Ishikawa (cell line): ENCODE measurements around the gene FOXN1.

ENCODE experiments used
- CREB1 ChIP-seq: IDR thresholded peaks from 2 replicates; pipeline ENCODE4 v1.6.1; 2012; ENCODE audit warnings: low read depth
- EP300 ChIP-seq: IDR thresholded peaks from 2 replicates; pipeline ENCODE4 v1.6.1; 2012; ENCODE audit warnings: borderline replicate concordance
- FOXM1 ChIP-seq: IDR thresholded peaks from 2 replicates; pipeline ENCODE4 v1.6.1; 2012; ENCODE audit warnings: low read depth, borderline replicate concordance
- RAD21 ChIP-seq: IDR thresholded peaks from 2 replicates; pipeline ENCODE4 v1.6.1; 2012; ENCODE audit warnings: low read depth
- TAF1 ChIP-seq: IDR thresholded peaks from 2 replicates; pipeline ENCODE4 v1.6.1; 2012; ENCODE audit warnings: low read depth, mild to moderate bottlenecking
- TCF12 ChIP-seq: IDR thresholded peaks from 2 replicates; pipeline ENCODE4 v1.6.1; 2012; ENCODE audit warnings: low read depth
- TEAD4 ChIP-seq: IDR thresholded peaks from 2 replicates; pipeline ENCODE4 v1.6.1; 2012
- YY1 ChIP-seq: IDR thresholded peaks from 2 replicates; pipeline ENCODE4 v1.6.1; 2012; ENCODE audit warnings: low read depth
- ZBTB7A ChIP-seq: IDR thresholded peaks from 2 replicates; pipeline ENCODE4 v1.6.1; 2012; ENCODE audit warnings: low read depth
- TF ChIP-seq, protein P1 (sequence below): IDR thresholded peaks from 2 replicates; pipeline ENCODE4 v1.6.1; 2012
- TF ChIP-seq, protein P2 (sequence below): IDR thresholded peaks from 2 replicates; pipeline ENCODE4 v1.6.1; 2012; ENCODE audit warnings: low read depth, mild to moderate bottlenecking
- TF ChIP-seq, protein P3 (sequence below): IDR thresholded peaks from 2 replicates; pipeline ENCODE4 v1.6.1; 2012

DNA sequence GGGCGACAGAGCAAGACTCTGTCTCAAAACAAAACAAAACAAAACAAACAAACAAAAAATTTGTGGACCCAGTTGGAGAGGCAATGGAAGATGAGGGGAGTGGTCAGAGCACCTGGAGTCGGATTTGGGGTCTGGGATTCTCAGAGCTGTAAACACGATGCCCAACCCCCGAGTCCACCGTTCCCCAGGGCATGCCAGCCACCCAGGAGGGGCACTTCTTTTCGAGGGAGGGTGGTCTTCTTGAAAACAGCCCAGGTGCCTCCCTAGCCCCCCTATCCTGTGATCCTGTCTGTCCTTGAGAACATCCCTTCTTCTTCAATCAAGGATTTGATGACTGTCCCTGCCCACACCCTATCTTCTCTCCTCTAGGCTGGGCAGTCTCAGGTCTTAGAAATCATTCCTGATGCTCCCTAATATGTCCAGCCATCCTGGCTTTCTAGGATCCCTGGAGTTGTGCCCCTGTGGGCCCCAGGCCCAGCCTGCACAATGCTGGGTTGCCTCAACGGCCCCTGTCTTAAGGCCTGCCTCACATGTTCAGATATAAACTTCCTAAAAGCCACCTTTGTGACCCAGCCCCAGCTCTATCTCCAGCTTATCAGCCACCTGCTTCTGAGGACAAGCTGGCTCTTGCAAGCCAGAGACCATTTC is 35.8 kb upstream of the FOXN1 start:
- TF ChIP-seq TCF12 (no peak), EP300 (no peak), YY1 (no peak), RAD21 (no peak), CREB1 (no peak), FOXM1 (no peak), ZBTB7A (no peak), TEAD4 (no peak), TAF1 (no peak)
- TF ChIP-seq, protein P1, sequence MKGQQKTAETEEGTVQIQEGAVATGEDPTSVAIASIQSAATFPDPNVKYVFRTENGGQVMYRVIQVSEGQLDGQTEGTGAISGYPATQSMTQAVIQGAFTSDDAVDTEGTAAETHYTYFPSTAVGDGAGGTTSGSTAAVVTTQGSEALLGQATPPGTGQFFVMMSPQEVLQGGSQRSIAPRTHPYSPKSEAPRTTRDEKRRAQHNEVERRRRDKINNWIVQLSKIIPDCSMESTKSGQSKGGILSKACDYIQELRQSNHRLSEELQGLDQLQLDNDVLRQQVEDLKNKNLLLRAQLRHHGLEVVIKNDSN: no peak
- TF ChIP-seq, protein P2, sequence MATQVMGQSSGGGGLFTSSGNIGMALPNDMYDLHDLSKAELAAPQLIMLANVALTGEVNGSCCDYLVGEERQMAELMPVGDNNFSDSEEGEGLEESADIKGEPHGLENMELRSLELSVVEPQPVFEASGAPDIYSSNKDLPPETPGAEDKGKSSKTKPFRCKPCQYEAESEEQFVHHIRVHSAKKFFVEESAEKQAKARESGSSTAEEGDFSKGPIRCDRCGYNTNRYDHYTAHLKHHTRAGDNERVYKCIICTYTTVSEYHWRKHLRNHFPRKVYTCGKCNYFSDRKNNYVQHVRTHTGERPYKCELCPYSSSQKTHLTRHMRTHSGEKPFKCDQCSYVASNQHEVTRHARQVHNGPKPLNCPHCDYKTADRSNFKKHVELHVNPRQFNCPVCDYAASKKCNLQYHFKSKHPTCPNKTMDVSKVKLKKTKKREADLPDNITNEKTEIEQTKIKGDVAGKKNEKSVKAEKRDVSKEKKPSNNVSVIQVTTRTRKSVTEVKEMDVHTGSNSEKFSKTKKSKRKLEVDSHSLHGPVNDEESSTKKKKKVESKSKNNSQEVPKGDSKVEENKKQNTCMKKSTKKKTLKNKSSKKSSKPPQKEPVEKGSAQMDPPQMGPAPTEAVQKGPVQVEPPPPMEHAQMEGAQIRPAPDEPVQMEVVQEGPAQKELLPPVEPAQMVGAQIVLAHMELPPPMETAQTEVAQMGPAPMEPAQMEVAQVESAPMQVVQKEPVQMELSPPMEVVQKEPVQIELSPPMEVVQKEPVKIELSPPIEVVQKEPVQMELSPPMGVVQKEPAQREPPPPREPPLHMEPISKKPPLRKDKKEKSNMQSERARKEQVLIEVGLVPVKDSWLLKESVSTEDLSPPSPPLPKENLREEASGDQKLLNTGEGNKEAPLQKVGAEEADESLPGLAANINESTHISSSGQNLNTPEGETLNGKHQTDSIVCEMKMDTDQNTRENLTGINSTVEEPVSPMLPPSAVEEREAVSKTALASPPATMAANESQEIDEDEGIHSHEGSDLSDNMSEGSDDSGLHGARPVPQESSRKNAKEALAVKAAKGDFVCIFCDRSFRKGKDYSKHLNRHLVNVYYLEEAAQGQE: no peak
- TF ChIP-seq, protein P3, sequence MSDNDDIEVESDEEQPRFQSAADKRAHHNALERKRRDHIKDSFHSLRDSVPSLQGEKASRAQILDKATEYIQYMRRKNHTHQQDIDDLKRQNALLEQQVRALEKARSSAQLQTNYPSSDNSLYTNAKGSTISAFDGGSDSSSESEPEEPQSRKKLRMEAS: no peak
